Renal cortical epithelial cell (primary cell): Measurements from ENCODE around the gene MED23. TPM values are rescaled to one million over a fixed set of nuclear protein-coding genes. Genes with fewer than 3 reads are reported as not detected.

Source experiments
- total RNA-seq: library from RNA; depleted of rRNA; stranded (reverse); fragments of >200 nt; gene quantifications from 2 replicates; pipeline ENCODE4 v1.2.3, GENCODE V29; 2014

MED23 gene
- total RNA-seq, 1 donor from 2014 or later, result 46.3 TPM

Other genes with a start within 250 kb of the MED23 start
- gene ARG1, start 55.0 kb downstream of the MED23 start, total RNA-seq, result not detected in 2 replicates
- 0.65 TPM in 1 of 2 replicates, not detected in the other for gene ENPP3, start 9.1 kb upstream of the MED23 start, total RNA-seq
- gene OR2A4, start 73.2 kb upstream of the MED23 start, total RNA-seq, result not detected in 2 replicates
- gene CTAGE9, start 82.8 kb upstream of the MED23 start, total RNA-seq, result not detected in 2 replicates
- 3.8 and 6.0 TPM in 2 replicates for gene ENPP1, start 179.8 kb upstream of the MED23 start, total RNA-seq